Gastrocnemius medialis (tissue), 4 donors: ENCODE results near the gene PMVK.

Experiments
- POLR2A ChIP-seq, 2 donors: fragments of 450-650 bp; IDR thresholded peaks; one replicate each; pipeline ENCODE4 v1.6.1; 2017; ENCODE audit warnings: antibody characterized with exemption in 2 of 2, mild to moderate bottlenecking in 2 of 2, moderate library complexity in 2 of 2
- TF ChIP-seq, protein P1 (sequence below), 5 experiments: fragments of 450-650 bp in 3 of 5; fragments of 200-600 bp in 2 of 5; sonication (generic) in 2 of 5; IDR thresholded peaks in 4 of 5; conservative IDR thresholded peaks in 1 of 5; 1 replicate in 4 of 5; 2 replicates in 1 of 5; pipeline ENCODE4 v1.5.1; 2016 to 2019; ENCODE audit warnings: antibody characterized with exemption in 5 of 5, mild to moderate bottlenecking in 3 of 5, moderate library complexity in 3 of 5

DNA sequence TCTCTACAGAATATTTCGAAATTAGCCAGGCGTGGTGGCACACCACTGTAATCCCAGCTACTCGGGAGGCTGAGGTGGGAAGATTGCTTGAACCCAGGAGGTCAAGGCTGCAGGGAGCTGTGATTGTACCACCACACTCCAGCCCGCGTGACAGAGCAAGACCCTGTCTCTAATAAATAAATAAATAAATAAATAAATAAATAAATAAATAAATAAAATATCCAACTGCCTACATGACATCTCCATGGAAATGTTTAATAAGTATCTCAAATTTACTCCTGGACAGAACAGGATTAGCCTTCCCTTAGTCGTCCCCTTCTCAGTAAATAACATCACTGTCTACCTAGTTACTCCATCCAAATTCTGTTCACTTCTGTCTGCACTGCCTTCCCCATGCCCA, 37.5 kb downstream of the PMVK start:
- TF ChIP-seq, protein P1, sequence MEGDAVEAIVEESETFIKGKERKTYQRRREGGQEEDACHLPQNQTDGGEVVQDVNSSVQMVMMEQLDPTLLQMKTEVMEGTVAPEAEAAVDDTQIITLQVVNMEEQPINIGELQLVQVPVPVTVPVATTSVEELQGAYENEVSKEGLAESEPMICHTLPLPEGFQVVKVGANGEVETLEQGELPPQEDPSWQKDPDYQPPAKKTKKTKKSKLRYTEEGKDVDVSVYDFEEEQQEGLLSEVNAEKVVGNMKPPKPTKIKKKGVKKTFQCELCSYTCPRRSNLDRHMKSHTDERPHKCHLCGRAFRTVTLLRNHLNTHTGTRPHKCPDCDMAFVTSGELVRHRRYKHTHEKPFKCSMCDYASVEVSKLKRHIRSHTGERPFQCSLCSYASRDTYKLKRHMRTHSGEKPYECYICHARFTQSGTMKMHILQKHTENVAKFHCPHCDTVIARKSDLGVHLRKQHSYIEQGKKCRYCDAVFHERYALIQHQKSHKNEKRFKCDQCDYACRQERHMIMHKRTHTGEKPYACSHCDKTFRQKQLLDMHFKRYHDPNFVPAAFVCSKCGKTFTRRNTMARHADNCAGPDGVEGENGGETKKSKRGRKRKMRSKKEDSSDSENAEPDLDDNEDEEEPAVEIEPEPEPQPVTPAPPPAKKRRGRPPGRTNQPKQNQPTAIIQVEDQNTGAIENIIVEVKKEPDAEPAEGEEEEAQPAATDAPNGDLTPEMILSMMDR (IDR thresholded peaks at IDR 0.05 in 4 of 5, conservative IDR thresholded peaks at IDR 0.05 in 1 of 5), result no peak
- no peak for TF ChIP-seq POLR2A (IDR thresholded peaks at IDR 0.05)
